D721Med (cell line): ENCODE measurements around the gene GRIK4.
A peak's percentile ranks its signal among the peaks of the same experiment; 100 is the strongest.

Source experiments
- DNase-seq: peaks from one replicate; pipeline ENCODE4 v3.0.0; 2011; ENCODE audit warnings: low spot score; ENCODE audit not compliant: insufficient read length
- FAIRE-seq: peaks from 2 replicates; lab custom pipeline; 2011; peaks lifted over from hg19 to GRCh38; lab: Jason Lieb, UNC
- CTCF ChIP-seq: IDR thresholded peaks from 2 replicates; pipeline ENCODE4 v1.5.1; 2012; ENCODE audit warnings: mild to moderate bottlenecking, control low read depth; ENCODE audit not compliant: insufficient read depth; ENCODE audit errors: missing control alignments

Gene GRIK4

GRCh38 chr11:120608061-120608460, 96.5 kb downstream of the GRIK4 start:
- TF ChIP-seq CTCF, result no peak

GRCh38 chr11:120608760-120609211, 97.2 kb downstream of the GRIK4 start:
- no peak for TF ChIP-seq CTCF
- FAIRE-seq (no peak), DNase-seq (no peak)

More at GRCh38 chr11:120608061-120608460, 96.5 kb downstream of the GRIK4 start:
- no peak for DNase-seq
- FAIRE-seq, result no peak

GRCh38 chr11:120610111-120610510, 98.6 kb downstream of the GRIK4 start:
- TF ChIP-seq CTCF, result no peak
- no peak for FAIRE-seq
- no peak for DNase-seq

GRCh38 chr11:120611581-120611980, 100.0 kb downstream of the GRIK4 start:
- DNase-seq, result no peak
- TF ChIP-seq CTCF, result no peak
- FAIRE-seq, result no peak

GRCh38 chr11:120612513-120613263, 101.1 kb downstream of the GRIK4 start:
- FAIRE-seq (no peak), DNase-seq (no peak)
- no peak for TF ChIP-seq CTCF

GRCh38 chr11:120613264-120614226, 102.0 kb downstream of the GRIK4 start:
- DNase-seq, result peak; percentile 70
- no peak for TF ChIP-seq CTCF
- FAIRE-seq, result peak; percentile 71

- no peak for FAIRE-seq
- DNase-seq, result no peak
These were observed 103.8 kb downstream of the GRIK4 start for GRCh38 chr11:120615391-120615790.

More at GRCh38 chr11:120615391-120615790, 103.8 kb downstream of the GRIK4 start:
- TF ChIP-seq CTCF, result no peak
